Mucosa of descending colon (tissue), 3 donors: ENCODE measurements around the gene ASL. TPM values are rescaled to one million over a fixed set of nuclear protein-coding genes. Genes with fewer than 3 reads are reported as not detected.
"Not testable (repeated sequence)": the region's sequence is repeated elsewhere in the genome, so short reads cannot be mapped to it uniquely, and the experiment has no call there.

ENCODE experiments used
- ATAC-seq: fragments of 200-7000 bp; cut with Tn5 transposase; one replicate; pipeline ENCODE4 v1.9.1; 2020; ENCODE audit warnings: mild to moderate bottlenecking, moderate library complexity
- DNase-seq, 3 donors: peaks; one replicate each; pipeline ENCODE4 v3.0.0-alpha.2; 2020
- H3K36me3 ChIP-seq: fragments of 200-600 bp; one replicate; pipeline ENCODE4 v1.8.0; 2021; ENCODE audit warnings: low read depth, mild to moderate bottlenecking
- H3K4me1 ChIP-seq: fragments of 200-600 bp; one replicate; pipeline ENCODE4 v1.8.0; 2021; ENCODE audit warnings: low read depth, mild to moderate bottlenecking
- H3K4me3 ChIP-seq: fragments of 200-600 bp; one replicate; pipeline ENCODE4 v1.8.0; 2021; ENCODE audit warnings: mild to moderate bottlenecking
- H3K9me3 ChIP-seq: fragments of 200-600 bp; one replicate; pipeline ENCODE4 v1.8.0; 2021; ENCODE audit warnings: mild to moderate bottlenecking
- CTCF ChIP-seq: fragments of 200-600 bp; IDR thresholded peaks from one replicate; pipeline ENCODE4 v1.8.0; 2022; ENCODE audit warnings: antibody characterized with exemption, mild to moderate bottlenecking
- intact Hi-C, 2 donors: fragments of 100-400 bp; cut with DNase I in 1 of 2; cut with micrococcal nuclease in 1 of 2; formaldehyde crosslinking; loops; one replicate each; pipeline versions ENCODE4 v1.11.0 to v1.11.1; 2022; cut with DNase I, micrococcal nuclease
- total RNA-seq, 3 donors: library from RNA; stranded (reverse); fragmentation: NEBNext Ultra II Directional in 2 of 3; extraction: Animal tissue kit (Norgen Biotek cat#: 25700) in 2 of 3; gene quantifications; one replicate each; pipeline versions ENCODE4 v1.2.1 to v1.2.4, GENCODE V29; 2021 to 2023
- donor health status: DM: no; HTN: no; CAD: no; lungs with moderate emphysema.
- donor health status: DM: no; HTN: no; CAD: no.
- donor health status: DM: no; HTN: yes; CAD: no.

ASL gene
- total RNA-seq, 3 donors from 2014 or later = 70.5 to 145 (median 129) TPM

GRCh38 chr7:66039094-66039670 lies 36.4 kb upstream of the ASL start:
- H3K9me3 ChIP-seq = no peaks in the 10 kb centered on the region
- no peak for DNase-seq
- peaks cover 6% of the 10 kb centered on the region for H3K4me1 ChIP-seq
- H3K36me3 ChIP-seq = no peaks in the 10 kb centered on the region
- ATAC-seq = no peak
- no peak for TF ChIP-seq CTCF
- no peak overlapping the region for H3K4me3 ChIP-seq
- intact Hi-C loops = no loop called here

- Histone ChIP-seq H3K4me1 (peaks cover 6% of the 10 kb centered on the region), H3K9me3 (no peaks in the 10 kb centered on the region), H3K36me3 (no peaks in the 10 kb centered on the region), H3K4me3 (no peak overlapping the region)
- intact Hi-C loops = no loop called here
- DNase-seq (peak; percentile 71 to 84 (median 80)), ATAC-seq (peak; percentile 92)
- no peak for TF ChIP-seq CTCF
Observed at GRCh38 chr7:66043681-66044497, 31.7 kb upstream of the ASL start.

- H3K4me3 ChIP-seq, H3K36me3 ChIP-seq, H3K9me3 ChIP-seq, DNase-seq, H3K4me1 ChIP-seq, intact Hi-C loops, ATAC-seq: not testable (repeated sequence)
Observed at GRCh38 chr7:66044498-66044854, 31.1 kb upstream of the ASL start.

GRCh38 chr7:66047426-66047825 lies 28.2 kb upstream of the ASL start:
- no peak for TF ChIP-seq CTCF
- Histone ChIP-seq H3K4me3 (no peak overlapping the region), H3K36me3 (no peaks in the 10 kb centered on the region), H3K9me3 (no peaks in the 10 kb centered on the region), H3K4me1 (peaks cover 11% of the 10 kb centered on the region)
- intact Hi-C loops = no loop called here
- DNase-seq = no peak
- no peak for ATAC-seq

- ATAC-seq, DNase-seq, intact Hi-C loops: not testable (repeated sequence)
Observed at GRCh38 chr7:66049886-66050285, 25.7 kb upstream of the ASL start.

GRCh38 chr7:66050337-66050957 lies 25.2 kb upstream of the ASL start:
- Histone ChIP-seq H3K9me3 (no peaks in the 10 kb centered on the region), H3K36me3 (no peaks in the 10 kb centered on the region), H3K4me1 (peaks cover 5% of the 10 kb centered on the region), H3K4me3 (no peak overlapping the region)
- no peak for TF ChIP-seq CTCF
- intact Hi-C loops = no loop called here
- ATAC-seq = no peak
- DNase-seq = no peak

More at GRCh38 chr7:66049886-66050285, 25.7 kb upstream of the ASL start:
- H3K9me3 ChIP-seq, H3K4me1 ChIP-seq, H3K36me3 ChIP-seq, H3K4me3 ChIP-seq: not testable (repeated sequence)
